HG03196 (cell line): ENCODE data around the gene KCNMB3.
A peak's percentile ranks its signal among the peaks of the same experiment; 100 is the strongest.
"Not testable (repeated sequence)": the region's sequence is repeated elsewhere in the genome, so short reads cannot be mapped to it uniquely, and the experiment has no call there.

Experiments used
- ATAC-seq: cut with Tn5 transposase; IDR thresholded peaks from one replicate; pipeline ENCODE4 v1.9.1; 2021; ENCODE audit not compliant: unreplicated experiment

Gene KCNMB3

DNA sequence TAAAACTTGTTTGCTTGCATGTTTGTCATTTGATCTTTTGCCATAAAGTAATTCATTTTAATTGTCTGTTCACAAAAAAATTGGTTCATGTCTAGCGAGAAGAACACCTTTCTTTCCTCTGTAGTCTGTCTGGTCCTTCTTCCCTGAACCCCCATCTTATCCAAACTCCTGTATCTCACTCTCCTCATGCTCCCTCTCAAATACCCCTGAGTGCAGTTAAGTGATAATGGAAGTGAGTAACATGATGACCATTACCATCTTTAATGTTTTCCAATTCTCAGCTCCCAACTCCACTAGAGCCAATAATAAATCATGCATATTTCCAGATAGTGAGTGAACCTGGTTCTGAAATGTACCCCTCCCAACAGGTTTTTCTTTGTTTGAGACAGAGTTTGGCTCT is 14.2 kb upstream of the KCNMB3 start:
- ATAC-seq = no peak

- no peak for ATAC-seq
These were observed 13.5 kb upstream of the KCNMB3 start for GRCh38 chr3:179264449-179264848.

DNA sequence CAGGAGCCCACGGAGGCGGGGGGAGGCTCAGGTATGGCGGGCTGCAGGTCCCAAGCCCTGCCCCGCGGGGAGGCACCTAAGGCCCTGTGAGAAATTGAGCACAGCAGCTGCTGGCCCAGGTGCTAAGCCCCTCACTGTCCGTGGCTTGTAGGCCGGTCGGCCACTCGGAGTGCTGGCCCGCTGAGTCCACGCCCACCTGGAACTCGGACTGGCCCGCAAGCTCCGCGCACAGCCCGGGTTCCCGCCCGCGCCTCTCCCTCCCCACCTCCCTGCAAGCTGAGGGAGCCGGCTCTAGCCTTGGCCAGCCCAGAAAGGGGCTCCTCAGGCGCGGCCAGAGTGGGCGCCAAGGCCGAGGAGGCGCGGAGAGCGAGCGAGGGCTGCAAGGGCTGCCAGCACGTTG is 12.2 kb upstream of the KCNMB3 start:
- no peak for ATAC-seq

- peak; percentile 89 for ATAC-seq
These were observed 10.2 kb upstream of the KCNMB3 start for GRCh38 chr3:179260949-179261765.

DNA sequence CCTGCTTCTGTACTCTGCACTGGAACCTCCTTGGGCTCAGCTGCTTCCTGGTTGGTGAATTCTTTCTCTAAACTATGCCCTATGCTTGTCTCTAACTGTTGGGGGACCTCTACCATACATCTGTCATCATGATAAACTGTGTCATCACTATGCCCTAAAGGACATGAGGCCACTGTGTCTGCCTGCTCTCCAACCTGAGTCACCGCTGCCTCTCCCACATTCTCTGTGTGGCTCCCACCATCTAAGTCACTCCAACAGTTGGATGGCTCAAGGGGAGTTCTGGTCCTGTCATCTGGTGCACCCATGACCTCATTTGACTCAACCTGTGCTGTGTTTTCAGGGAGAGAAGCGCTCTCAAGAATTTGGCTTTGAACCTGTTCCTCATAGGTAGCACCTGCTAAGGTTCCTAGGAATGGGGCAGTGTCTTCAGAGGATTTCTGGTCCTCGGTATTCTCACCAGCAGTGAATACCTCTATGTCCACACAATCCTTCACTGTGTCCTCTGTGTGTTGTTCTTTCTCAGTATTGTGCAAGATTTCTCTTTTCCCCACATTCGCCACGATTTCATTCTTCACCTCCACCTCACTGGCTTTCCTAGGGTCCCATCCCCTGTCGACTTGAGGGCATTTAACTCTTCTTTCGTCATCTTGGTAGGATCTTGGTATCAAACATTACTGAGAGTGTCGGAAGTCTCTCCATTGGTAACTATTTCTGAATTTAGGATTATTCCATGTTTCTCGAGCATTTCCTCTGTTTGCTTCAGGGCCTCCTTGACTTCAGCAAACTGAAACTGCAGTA is 9.2 kb upstream of the KCNMB3 start:
- not testable (repeated sequence) for ATAC-seq

DNA sequence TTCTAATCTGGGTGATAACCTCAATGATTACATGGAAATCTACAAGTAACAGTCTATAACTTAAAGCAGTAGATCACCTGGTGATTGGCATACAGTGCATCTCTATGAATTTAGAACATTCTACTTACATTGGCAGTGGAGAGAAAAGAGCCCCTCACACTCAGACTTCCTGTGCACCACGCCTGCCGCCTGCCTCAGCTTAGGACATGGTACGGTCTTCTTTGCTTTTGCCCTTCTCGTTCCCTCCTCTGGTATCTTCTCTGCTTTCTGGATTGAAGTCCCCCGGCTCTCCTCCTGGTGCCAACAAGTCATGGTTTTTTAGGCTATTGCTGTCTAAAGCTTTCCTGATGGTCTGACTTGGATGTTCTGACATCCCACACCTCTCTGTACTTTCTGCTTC is 7.9 kb upstream of the KCNMB3 start:
- ATAC-seq = no peak

GRCh38 chr3:179257742-179258141 is 6.8 kb upstream of the KCNMB3 start:
- not testable (repeated sequence) for ATAC-seq

DNA sequence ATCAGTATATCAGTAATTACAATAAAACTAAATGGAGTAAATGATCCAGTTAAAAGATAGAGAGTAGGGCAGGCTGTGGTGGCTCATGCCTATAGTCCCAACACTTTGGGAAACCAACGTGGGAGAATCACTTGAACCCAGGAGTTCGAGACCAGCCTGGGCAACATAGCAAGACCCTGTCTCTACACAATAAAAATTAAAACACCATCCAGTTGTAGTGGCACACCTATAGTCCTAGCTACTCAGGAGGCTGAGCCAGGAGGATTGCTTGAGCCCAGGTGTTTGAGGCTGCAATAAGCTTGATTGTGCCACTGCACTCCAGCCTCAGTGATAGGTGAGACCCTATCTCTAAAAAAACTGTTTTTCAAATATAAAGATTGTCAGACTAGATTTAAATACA is 5.9 kb upstream of the KCNMB3 start:
- ATAC-seq = no peak

- ATAC-seq = no peak
These were observed 3.5 kb downstream of the KCNMB3 start for GRCh38 chr3:179247289-179248015.

GRCh38 chr3:179244878-179245277 is 6.0 kb downstream of the KCNMB3 start:
- no peak for ATAC-seq

DNA sequence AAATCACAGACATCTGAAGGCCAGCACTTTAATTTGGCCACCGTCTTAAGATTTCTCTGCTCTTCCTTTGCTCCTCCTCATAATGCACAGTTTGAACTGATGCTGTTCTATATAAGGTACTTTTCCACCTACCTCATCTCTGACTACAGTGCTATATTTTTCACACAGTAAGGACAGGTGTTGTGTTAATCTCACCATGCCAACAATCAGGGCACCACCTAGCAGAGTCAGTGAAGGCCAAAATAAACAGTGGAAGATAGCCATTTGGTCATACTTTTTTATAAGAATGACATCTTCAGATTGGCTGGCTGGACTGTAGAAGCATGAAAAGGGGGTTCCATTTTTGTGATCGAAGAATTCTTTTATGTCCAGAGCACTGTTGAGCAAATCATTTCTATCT is 8.1 kb downstream of the KCNMB3 start:
- ATAC-seq = not testable (repeated sequence)

GRCh38 chr3:179240299-179240698 is 10.6 kb downstream of the KCNMB3 start:
- not testable (repeated sequence) for ATAC-seq

- peak; percentile 85 for ATAC-seq
These were observed 14.1 kb downstream of the KCNMB3 start for GRCh38 chr3:179236669-179237301.

DNA sequence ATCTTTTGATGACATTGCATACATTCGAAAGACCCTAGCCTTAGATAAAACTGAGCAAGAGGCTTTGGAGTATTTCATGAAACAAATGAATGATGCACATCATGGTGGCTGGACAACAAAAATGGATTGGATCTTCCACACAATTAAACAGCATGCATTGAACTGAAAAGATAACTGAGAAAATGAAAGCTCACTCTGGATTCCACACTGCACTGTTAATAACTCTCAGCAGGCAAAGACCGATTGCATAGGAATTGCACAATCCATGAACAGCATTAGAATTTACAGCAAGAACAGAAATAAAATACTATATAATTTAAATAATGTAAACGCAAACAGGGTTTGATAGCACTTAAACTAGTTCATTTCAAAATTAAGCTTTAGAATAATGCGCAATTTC is 16.7 kb downstream of the KCNMB3 start:
- no peak for ATAC-seq

DNA sequence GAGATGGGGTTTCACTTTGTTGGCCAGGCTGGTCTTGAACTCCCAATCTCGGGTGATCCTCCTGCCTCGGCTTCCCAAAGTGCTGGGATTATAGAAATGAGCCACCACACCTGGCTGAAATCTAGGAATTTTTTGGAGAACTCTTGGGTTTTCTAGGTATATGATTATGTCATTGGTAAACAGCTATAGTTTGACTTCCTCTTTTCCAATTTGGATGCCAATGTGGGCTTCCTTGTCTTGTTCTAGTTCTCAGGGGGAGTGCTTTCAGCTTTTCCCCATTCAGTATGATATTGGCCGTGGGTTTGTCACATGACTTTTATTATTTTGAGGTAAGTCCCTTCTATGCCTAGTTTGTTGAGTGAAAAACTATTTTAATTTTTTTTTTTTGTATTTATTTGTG is 17.9 kb downstream of the KCNMB3 start:
- no peak for ATAC-seq

GRCh38 chr3:179229177-179229576 is 21.7 kb downstream of the KCNMB3 start:
- ATAC-seq = no peak

DNA sequence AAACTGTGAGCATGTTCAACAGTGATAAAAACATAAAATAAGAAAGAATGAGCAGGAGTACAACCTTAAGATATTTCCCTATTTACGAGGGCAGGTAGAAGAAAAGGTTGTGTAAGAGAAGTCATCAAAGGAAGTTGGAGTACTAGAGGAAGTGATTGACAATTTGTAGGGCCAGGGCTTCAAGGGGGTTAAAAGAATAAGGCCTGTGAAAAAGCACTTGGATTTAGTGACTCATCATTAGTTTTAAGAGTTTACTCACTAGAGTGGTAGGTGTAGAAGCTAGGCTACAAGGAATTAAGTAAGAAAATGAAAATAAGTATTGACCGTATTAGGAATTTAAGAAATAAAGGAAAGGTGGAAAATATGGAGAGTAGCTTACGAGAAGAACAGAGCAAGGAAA is 23.6 kb downstream of the KCNMB3 start:
- ATAC-seq = no peak

GRCh38 chr3:179224584-179224983 is 26.3 kb downstream of the KCNMB3 start:
- no peak for ATAC-seq

DNA sequence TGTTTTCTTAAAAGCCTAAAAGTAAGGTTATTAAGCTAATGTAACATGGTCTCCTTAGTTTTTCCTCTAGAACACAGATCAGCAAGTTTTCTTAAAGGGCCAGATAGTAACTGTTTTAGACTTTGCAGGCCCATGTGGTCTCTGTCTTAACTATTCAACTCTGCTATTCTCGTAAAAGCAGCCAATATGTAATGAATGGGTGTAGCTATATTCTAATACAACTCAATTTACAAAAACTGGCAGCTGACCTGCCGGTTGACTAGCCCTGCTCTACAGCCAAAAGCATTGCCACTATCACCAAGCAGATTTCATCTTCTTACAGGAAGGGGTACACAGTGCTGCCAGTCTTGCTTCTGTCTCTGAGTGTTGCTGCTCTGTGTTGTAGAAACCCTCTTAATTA is 27.4 kb downstream of the KCNMB3 start:
- no peak for ATAC-seq

GRCh38 chr3:179218213-179218612 is 32.7 kb downstream of the KCNMB3 start:
- ATAC-seq = not testable (repeated sequence)

DNA sequence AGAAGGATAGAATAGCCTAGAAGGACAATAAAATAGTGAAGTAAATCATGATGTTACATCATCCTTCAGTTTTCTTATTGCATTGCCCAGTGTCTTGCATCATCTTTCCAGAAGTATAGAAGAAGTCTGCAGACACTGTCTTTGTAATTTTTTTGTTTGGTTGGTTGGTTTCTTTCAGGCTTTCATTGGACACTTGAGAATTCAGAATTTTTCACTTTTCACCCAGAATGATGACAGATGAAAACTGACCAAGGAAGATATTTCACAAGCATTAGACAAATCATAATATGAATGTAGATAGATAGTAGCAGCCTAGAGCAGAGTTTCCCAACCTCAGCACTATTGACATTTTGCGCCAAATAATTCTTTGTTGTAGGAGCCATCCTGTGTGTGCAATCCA is 35.4 kb downstream of the KCNMB3 start:
- not testable (repeated sequence) for ATAC-seq
